GM21515 (cell line): ENCODE measurements around the gene LYST.
A peak's percentile ranks its signal among the peaks of the same experiment; 100 is the strongest.
"Not testable (repeated sequence)": the region's sequence is repeated elsewhere in the genome, so short reads cannot be mapped to it uniquely, and the experiment has no call there.

ENCODE experiments used
- ATAC-seq: cut with Tn5 transposase; IDR thresholded peaks from one replicate; pipeline ENCODE4 v1.9.1; 2021; ENCODE audit not compliant: unreplicated experiment

Gene LYST

GRCh38 chr1:235663628-235664027 is 203.1 kb downstream of the LYST start:
- ATAC-seq: no peak

GRCh38 chr1:235661568-235661967 is 205.1 kb downstream of the LYST start:
- no peak for ATAC-seq

GRCh38 chr1:235659186-235659771 is 207.4 kb downstream of the LYST start:
- no peak for ATAC-seq

GRCh38 chr1:235657747-235658526 is 208.8 kb downstream of the LYST start:
- ATAC-seq: no peak

- ATAC-seq: no peak
Observed at GRCh38 chr1:235657269-235657668, 209.4 kb downstream of the LYST start.

- ATAC-seq: no peak
Observed at GRCh38 chr1:235652364-235652763, 214.3 kb downstream of the LYST start.

GRCh38 chr1:235651170-235651806 is 215.4 kb downstream of the LYST start:
- ATAC-seq: no peak

GRCh38 chr1:235650341-235651169 is 216.2 kb downstream of the LYST start:
- ATAC-seq: no peak

- ATAC-seq: no peak
Observed at GRCh38 chr1:235649368-235650163, 217.1 kb downstream of the LYST start, which contains the start of gene GNG4. GNG4 (minus strand) TSS chr1:235649784; CDS start chr1:235583838, 65,946 bp downstream.

- ATAC-seq: no peak
Observed at GRCh38 chr1:235648954-235649367, 217.7 kb downstream of the LYST start.

GRCh38 chr1:235648407-235648907 is 218.2 kb downstream of the LYST start:
- ATAC-seq: no peak

GRCh38 chr1:235647537-235647936 is 219.2 kb downstream of the LYST start:
- not testable (repeated sequence) for ATAC-seq

- ATAC-seq: no peak
Observed at GRCh38 chr1:235646463-235646862, 220.2 kb downstream of the LYST start.

- ATAC-seq: no peak
Observed at GRCh38 chr1:235644693-235645305, 221.9 kb downstream of the LYST start.

GRCh38 chr1:235643837-235644692 is 222.6 kb downstream of the LYST start:
- no peak for ATAC-seq

GRCh38 chr1:235642943-235643371 is 223.7 kb downstream of the LYST start:
- no peak for ATAC-seq

- peak; percentile 56 for ATAC-seq
Observed at GRCh38 chr1:235642011-235642942, 224.4 kb downstream of the LYST start.

- ATAC-seq: no peak
Observed at GRCh38 chr1:235640580-235640979, 226.1 kb downstream of the LYST start.
